Islet precursor cell (in vitro differentiated cells): Measurements from ENCODE around the gene GARIN3.

Experiments
- DNase-seq: peaks from one replicate; pipeline ENCODE4 v3.0.0-alpha.2; 2018

GARIN3 gene

GRCh38 chr5:157184117-157184670, 18.1 kb upstream of the GARIN3 start:
- no peak for DNase-seq

- DNase-seq, result no peak
Measured at GRCh38 chr5:157182143-157182757, 16.2 kb upstream of the GARIN3 start.

GRCh38 chr5:157180374-157181264, 14.6 kb upstream of the GARIN3 start, which contains the start of gene ITK:
ITK (plus strand) TSS chr5:157180840; CDS start chr5:157180978, 138 bp downstream.
- no peak for DNase-seq

GRCh38 chr5:157178966-157179365, 12.9 kb upstream of the GARIN3 start:
- DNase-seq, result no peak

GRCh38 chr5:157177953-157178352, 11.9 kb upstream of the GARIN3 start:
- no peak for DNase-seq

GRCh38 chr5:157175071-157175612, 9.1 kb upstream of the GARIN3 start:
- DNase-seq, result no peak

- DNase-seq, result no peak
Measured at GRCh38 chr5:157172403-157172802, 6.3 kb upstream of the GARIN3 start.

GRCh38 chr5:157168286-157168685, 2.2 kb upstream of the GARIN3 start:
- no peak for DNase-seq

GRCh38 chr5:157167214-157167621, 1.2 kb upstream of the GARIN3 start:
- peak; percentile 74 for DNase-seq

GRCh38 chr5:157165668-157166067, 396 bp downstream of the GARIN3 start:
- no peak for DNase-seq

- DNase-seq, result no peak
Measured at GRCh38 chr5:157165261-157165660, 803 bp downstream of the GARIN3 start.

GRCh38 chr5:157164521-157164920, 1.5 kb downstream of the GARIN3 start:
- no peak for DNase-seq

GRCh38 chr5:157162919-157163510, 3.0 kb downstream of the GARIN3 start:
- no peak for DNase-seq

- no peak for DNase-seq
Measured at GRCh38 chr5:157161996-157162395, 4.1 kb downstream of the GARIN3 start.

GRCh38 chr5:157160001-157160400, 6.1 kb downstream of the GARIN3 start:
- no peak for DNase-seq

- DNase-seq, result no peak
Measured at GRCh38 chr5:157159209-157159751, 6.8 kb downstream of the GARIN3 start.

GRCh38 chr5:157157293-157157891, 8.7 kb downstream of the GARIN3 start:
- no peak for DNase-seq

GRCh38 chr5:157155297-157155696, 10.8 kb downstream of the GARIN3 start:
- no peak for DNase-seq

GRCh38 chr5:157150995-157151394, 15.1 kb downstream of the GARIN3 start:
- DNase-seq, result no peak

- peak; percentile 75 for DNase-seq
Measured at GRCh38 chr5:157148734-157149615, 17.1 kb downstream of the GARIN3 start.
